Measurements from ENCODE around the gene GALNT16.

- TF ChIP-seq, protein P1, sequence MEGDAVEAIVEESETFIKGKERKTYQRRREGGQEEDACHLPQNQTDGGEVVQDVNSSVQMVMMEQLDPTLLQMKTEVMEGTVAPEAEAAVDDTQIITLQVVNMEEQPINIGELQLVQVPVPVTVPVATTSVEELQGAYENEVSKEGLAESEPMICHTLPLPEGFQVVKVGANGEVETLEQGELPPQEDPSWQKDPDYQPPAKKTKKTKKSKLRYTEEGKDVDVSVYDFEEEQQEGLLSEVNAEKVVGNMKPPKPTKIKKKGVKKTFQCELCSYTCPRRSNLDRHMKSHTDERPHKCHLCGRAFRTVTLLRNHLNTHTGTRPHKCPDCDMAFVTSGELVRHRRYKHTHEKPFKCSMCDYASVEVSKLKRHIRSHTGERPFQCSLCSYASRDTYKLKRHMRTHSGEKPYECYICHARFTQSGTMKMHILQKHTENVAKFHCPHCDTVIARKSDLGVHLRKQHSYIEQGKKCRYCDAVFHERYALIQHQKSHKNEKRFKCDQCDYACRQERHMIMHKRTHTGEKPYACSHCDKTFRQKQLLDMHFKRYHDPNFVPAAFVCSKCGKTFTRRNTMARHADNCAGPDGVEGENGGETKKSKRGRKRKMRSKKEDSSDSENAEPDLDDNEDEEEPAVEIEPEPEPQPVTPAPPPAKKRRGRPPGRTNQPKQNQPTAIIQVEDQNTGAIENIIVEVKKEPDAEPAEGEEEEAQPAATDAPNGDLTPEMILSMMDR (conservative IDR thresholded peaks at IDR 0.05; ENCODE audit: low read depth, low read length), result no peak
- no peak for TF ChIP-seq EZH2 (IDR thresholded peaks at IDR 0.05; ENCODE audit: low read length, unreplicated experiment)
These were observed 6.8 kb downstream of the GALNT16 start for GRCh38 chr14:69266572-69267345.

Measured in PC-3 (cell line).